Transverse colon (tissue), 4 donors: ENCODE results near the gene RELT. TPM values are rescaled to one million over a fixed set of nuclear protein-coding genes. Genes with fewer than 3 reads are reported as not detected.

Source experiments
- DNase-seq: peaks from one replicate; pipeline ENCODE4 v3.0.0-alpha.2; 2019
- H3K27ac ChIP-seq, 4 donors: fragments of 200-600 bp; sonication (generic); 2 replicates each; pipeline ENCODE4 v1.5.1; 2016 to 2018; ENCODE audit warnings: inconsistent platforms in 4 of 4
- H3K27me3 ChIP-seq: fragments of 200-600 bp; sonication (generic); 2 replicates; pipeline ENCODE4 v1.5.1; 2017; ENCODE audit warnings: inconsistent platforms
- H3K36me3 ChIP-seq, 4 donors: fragments of 200-600 bp; sonication (generic); 2 replicates each; pipeline ENCODE4 v1.5.1; 2017 to 2019; ENCODE audit warnings: inconsistent platforms in 4 of 4
- H3K4me1 ChIP-seq, 4 donors: fragments of 200-600 bp; sonication (generic); 2 replicates each; pipeline ENCODE4 v1.5.1; 2017 to 2020; ENCODE audit warnings: inconsistent platforms in 4 of 4
- H3K4me3 ChIP-seq, 4 donors: fragments of 200-600 bp; sonication (generic); 1 replicate in 1 of 4; 2 replicates in 3 of 4; pipeline versions ENCODE4 v1.5.1 to v1.6.1; 2017 to 2019; ENCODE audit warnings: inconsistent platforms in 4 of 4
- H3K9me3 ChIP-seq, 2 donors: fragments of 200-600 bp; sonication (generic); 2 replicates each; pipeline ENCODE4 v1.5.1; 2017 to 2019; ENCODE audit warnings: inconsistent platforms in 2 of 2
- EP300 ChIP-seq: sonication (generic); formaldehyde crosslinking; IDR thresholded peaks from one replicate; pipeline ENCODE4 v1.6.1; 2017; ENCODE audit warnings: antibody characterized with exemption, low read depth
- POLR2A ChIP-seq: fragments of 450-650 bp; IDR thresholded peaks from one replicate; pipeline ENCODE4 v1.6.1; 2016; ENCODE audit warnings: antibody characterized with exemption, mild to moderate bottlenecking, moderate library complexity
- POLR2AphosphoS5 ChIP-seq, 3 donors: sonication (generic); formaldehyde crosslinking; IDR thresholded peaks; one replicate each; pipeline ENCODE4 v1.6.1; 2016; ENCODE audit warnings: antibody characterized with exemption in 3 of 3
- WGBS, 2 donors: methylation state at CpG; one replicate each; pipeline ENCODE4 v1.1.5; 2018; ENCODE audit warnings: low coverage in 1 of 2; 5-methylcytosine and 5-hydroxymethylcytosine counted together
- in situ Hi-C, 4 donors: fragments of 200-750 bp; cut with MboI; loops; one replicate each; pipeline versions ENCODE4 v1.15.0 to v1.15.1; 2017; ENCODE audit warnings: low sequenced_read_pairs in 3 of 4, low pct_ligation_motif_present in 1 of 4, low pct_unique_long_range_greater_than_20kb in 1 of 4
- intact Hi-C: fragments of 100-400 bp; cut with DNase I; formaldehyde crosslinking; loops from one replicate; pipeline ENCODE4 v1.15.1; 2023; ENCODE audit warnings: low total_unique reads
- total RNA-seq, 4 donors: library from RNA; depleted of rRNA; stranded (reverse); fragments of >200 nt; gene quantifications; one replicate each; pipeline ENCODE4 v1.1.0, GENCODE V29; 2016
- TF ChIP-seq, protein P1 (sequence below), 5 experiments: fragments of 200-600 bp in 3 of 5; fragments of 450-650 bp in 2 of 5; sonication (generic) in 3 of 5; IDR thresholded peaks; 1 replicate in 2 of 5; 2 replicates in 3 of 5; pipeline ENCODE4 v1.5.1; 2016 to 2017; ENCODE audit warnings: antibody characterized with exemption in 5 of 5, inconsistent platforms in 3 of 5, mild to moderate bottlenecking in 2 of 5, moderate library complexity in 1 of 5

Gene RELT
- total RNA-seq, 4 donors from 2014 or later, result 2.0 to 10.1 (median 6.1) TPM

- Histone ChIP-seq H3K27ac (no peak overlapping the region), H3K9me3 (no peaks in the 10 kb centered on the region), H3K4me3 (no peak overlapping the region), H3K4me1 (no peaks in the 10 kb centered on the region), H3K27me3 (no peaks in the 10 kb centered on the region), H3K36me3 (no peaks in the 10 kb centered on the region)
- in situ Hi-C loops (loop anchor here in 3 of 4 donors (5.0 to 10.0 kb wide), 2 partner anchors 41 to 49 kb away; no protein-coding TSS in a partner anchor), intact Hi-C loops (no loop called here)
- DNase-seq, result peak; percentile 80
- 67 to 82% methylated on average over 3 to 16 of the region's 16 CpGs for WGBS, 2 donors
- no peak for TF ChIP-seq EP300
- TF ChIP-seq, protein P1, sequence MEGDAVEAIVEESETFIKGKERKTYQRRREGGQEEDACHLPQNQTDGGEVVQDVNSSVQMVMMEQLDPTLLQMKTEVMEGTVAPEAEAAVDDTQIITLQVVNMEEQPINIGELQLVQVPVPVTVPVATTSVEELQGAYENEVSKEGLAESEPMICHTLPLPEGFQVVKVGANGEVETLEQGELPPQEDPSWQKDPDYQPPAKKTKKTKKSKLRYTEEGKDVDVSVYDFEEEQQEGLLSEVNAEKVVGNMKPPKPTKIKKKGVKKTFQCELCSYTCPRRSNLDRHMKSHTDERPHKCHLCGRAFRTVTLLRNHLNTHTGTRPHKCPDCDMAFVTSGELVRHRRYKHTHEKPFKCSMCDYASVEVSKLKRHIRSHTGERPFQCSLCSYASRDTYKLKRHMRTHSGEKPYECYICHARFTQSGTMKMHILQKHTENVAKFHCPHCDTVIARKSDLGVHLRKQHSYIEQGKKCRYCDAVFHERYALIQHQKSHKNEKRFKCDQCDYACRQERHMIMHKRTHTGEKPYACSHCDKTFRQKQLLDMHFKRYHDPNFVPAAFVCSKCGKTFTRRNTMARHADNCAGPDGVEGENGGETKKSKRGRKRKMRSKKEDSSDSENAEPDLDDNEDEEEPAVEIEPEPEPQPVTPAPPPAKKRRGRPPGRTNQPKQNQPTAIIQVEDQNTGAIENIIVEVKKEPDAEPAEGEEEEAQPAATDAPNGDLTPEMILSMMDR (IDR thresholded peaks at IDR 0.05), result peak; percentile 66 to 90 (median 79)
Observed at GRCh38 chr11:73393479-73394415, 17.5 kb downstream of the RELT start.

GRCh38 chr11:73394416-73395296 is 18.5 kb downstream of the RELT start:
- no peak overlapping the region for H3K27ac ChIP-seq
- no peaks in the 10 kb centered on the region for H3K4me1 ChIP-seq
- no peaks in the 10 kb centered on the region for H3K36me3 ChIP-seq
- no peak for DNase-seq
- intact Hi-C loops, result no loop called here
- H3K27me3 ChIP-seq, result no peaks in the 10 kb centered on the region
- WGBS, 2 donors, result 95% methylated on average over 30 of the region's 34 CpGs; no CpG with 5 or more reads in 1 of the 2 donors
- in situ Hi-C loops, result loop anchor here in 3 of 4 donors (5.0 to 10.0 kb wide), 2 partner anchors 42 to 50 kb away; no protein-coding TSS in a partner anchor
- TF ChIP-seq POLR2AphosphoS5 (IDR thresholded peaks at IDR 0.05) (no peak), POLR2A (no peak), EP300 (no peak)
- TF ChIP-seq, protein P1 (IDR thresholded peaks at IDR 0.05), result no peak
- H3K4me3 ChIP-seq, result no peak overlapping the region
- no peaks in the 10 kb centered on the region for H3K9me3 ChIP-seq

- Histone ChIP-seq H3K36me3 (no peaks in the 10 kb centered on the region), H3K4me1 (no peaks in the 10 kb centered on the region), H3K4me3 (no peak overlapping the region), H3K27me3 (no peaks in the 10 kb centered on the region), H3K27ac (no peak overlapping the region), H3K9me3 (no peaks in the 10 kb centered on the region)
- intact Hi-C loops, result no loop called here
- WGBS, 2 donors, result 81% methylated on average over 20 of the region's 22 CpGs; no CpG with 5 or more reads in 1 of the 2 donors
- in situ Hi-C loops, result loop anchor here in 1 of 4 donors (10.0 kb wide), 1 partner anchor 51 kb away; no protein-coding TSS in a partner anchor
- DNase-seq, result no peak
- TF ChIP-seq EP300, result no peak
- no peak for TF ChIP-seq POLR2A
- no peak for TF ChIP-seq POLR2AphosphoS5 (IDR thresholded peaks at IDR 0.05)
- TF ChIP-seq, protein P1 (IDR thresholded peaks at IDR 0.05), result no peak
Observed at GRCh38 chr11:73395297-73396208, 19.4 kb downstream of the RELT start.
